ENCODE data around the gene RFNG.
A peak's percentile ranks its signal among the peaks of the same experiment; 100 is the strongest.

The RFNG gene

DNA sequence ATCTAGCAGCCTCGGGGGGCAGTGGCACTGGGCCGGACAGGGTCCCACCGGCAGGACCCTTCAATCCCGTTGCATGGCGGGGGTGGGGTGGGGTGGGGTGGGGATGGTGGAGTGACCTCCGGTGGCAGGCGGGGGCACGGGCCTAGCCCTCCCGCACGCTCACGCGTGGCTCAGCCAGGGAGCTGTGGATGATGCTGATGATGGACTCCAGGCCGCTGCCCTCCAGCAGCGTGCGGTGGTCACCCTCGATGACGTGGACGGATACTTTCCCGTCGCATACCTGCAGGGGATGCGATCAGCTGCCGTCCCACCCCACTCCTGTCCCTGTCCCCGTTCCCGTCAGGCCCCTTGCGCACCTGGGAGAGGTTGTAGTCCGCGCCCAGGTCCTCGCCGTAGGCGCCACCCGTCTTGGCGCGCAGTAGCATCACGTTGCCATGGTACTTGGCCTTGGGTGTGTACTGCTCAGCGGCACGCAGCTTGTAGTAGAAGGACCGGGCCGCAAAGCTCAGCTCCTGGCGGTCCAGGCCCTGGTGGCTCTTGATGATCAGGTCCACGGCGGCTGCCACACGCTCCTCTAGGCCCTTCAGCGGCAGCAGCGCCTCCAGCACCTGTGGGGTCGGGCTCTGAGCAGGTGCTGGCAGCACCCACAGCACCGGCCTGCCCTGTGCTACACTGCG is 27.5 kb upstream of the RFNG start:
- no peak overlapping the region for H3K4me3 ChIP-seq (ENCODE audit: low read depth, low read length)
- in situ Hi-C loops (cut with HindIII; ENCODE audit: low pct_ligation_motif_present, low sequenced_read_pairs) = no loop called here
- no peak for DNase-seq
- H3K27me3 ChIP-seq (replicated peaks) = no peaks in the 10 kb centered on the region
- H3K27ac ChIP-seq = no peak overlapping the region
- H3K36me3 ChIP-seq (replicated peaks) = peaks cover 69% of the 10 kb centered on the region
- TF ChIP-seq, protein P1, sequence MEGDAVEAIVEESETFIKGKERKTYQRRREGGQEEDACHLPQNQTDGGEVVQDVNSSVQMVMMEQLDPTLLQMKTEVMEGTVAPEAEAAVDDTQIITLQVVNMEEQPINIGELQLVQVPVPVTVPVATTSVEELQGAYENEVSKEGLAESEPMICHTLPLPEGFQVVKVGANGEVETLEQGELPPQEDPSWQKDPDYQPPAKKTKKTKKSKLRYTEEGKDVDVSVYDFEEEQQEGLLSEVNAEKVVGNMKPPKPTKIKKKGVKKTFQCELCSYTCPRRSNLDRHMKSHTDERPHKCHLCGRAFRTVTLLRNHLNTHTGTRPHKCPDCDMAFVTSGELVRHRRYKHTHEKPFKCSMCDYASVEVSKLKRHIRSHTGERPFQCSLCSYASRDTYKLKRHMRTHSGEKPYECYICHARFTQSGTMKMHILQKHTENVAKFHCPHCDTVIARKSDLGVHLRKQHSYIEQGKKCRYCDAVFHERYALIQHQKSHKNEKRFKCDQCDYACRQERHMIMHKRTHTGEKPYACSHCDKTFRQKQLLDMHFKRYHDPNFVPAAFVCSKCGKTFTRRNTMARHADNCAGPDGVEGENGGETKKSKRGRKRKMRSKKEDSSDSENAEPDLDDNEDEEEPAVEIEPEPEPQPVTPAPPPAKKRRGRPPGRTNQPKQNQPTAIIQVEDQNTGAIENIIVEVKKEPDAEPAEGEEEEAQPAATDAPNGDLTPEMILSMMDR (IDR thresholded peaks at IDR 0.05; ENCODE audit: low read depth, low read length, missing control alignments) = no peak

DNA sequence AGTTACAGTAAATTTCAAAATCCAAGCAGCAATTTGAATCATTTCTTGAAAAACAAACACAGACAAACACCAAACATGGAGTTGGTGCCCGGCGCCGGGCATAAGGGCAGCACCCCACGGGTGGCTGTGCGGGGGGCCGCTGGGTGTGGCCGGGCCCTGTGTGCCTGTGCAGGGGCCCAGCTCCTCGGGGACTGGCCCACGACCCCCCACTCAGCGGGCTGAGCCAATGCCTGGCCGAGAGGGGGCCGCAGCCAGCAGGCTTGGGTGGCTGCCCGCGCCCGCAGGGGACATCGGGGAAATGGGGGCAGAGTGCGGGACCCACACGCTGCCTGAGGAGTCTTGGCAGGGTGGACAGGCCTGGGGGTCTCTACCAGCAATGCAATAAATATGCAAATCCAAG is 26.8 kb upstream of the RFNG start:
- in situ Hi-C loops (cut with HindIII; ENCODE audit: low pct_ligation_motif_present, low sequenced_read_pairs) = no loop called here
- TF ChIP-seq, protein P1 (IDR thresholded peaks at IDR 0.05; ENCODE audit: low read depth, low read length, missing control alignments) = no peak

DNA sequence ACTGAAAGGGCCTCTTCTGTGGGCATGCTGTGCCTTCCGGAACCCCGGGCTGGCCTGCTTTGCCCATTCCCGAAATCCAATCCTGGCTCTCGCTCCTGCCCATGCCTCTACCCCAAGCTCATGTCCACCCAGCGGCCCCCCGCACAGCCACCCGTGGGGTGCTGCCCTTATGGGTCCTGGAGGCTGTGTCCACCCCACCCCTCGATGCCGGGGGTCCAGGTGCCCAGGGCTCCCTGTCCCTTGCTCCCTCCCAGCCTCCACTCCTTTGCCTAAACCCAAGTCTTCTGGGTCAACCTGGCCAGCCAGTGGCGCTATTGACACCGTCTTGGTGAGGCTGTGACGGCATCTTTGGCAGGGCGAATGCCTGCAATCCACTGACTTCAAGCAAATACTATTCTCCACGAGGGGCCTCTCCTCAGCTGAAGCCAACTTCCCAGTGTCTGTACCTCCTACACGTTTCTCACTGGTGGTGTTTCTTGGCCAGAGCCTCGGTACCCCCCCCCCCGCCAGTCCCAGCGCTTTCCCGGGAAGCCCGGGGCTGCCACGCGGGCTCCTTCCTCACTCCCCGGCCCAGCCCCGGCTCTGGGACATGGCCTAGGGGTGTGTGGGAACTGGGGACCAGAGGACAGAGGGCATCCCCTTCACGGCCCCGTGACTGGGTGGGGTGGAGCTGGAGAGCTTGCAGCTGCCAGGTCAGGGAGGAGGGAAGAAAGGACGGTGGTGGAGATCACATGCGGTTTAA is 26.2 kb upstream of the RFNG start:
- no peak for DNase-seq
- Histone ChIP-seq H3K27me3 (replicated peaks) (no peaks in the 10 kb centered on the region), H3K27ac (no peak overlapping the region), H3K4me3 (ENCODE audit: low read depth, low read length) (no peak overlapping the region), H3K36me3 (replicated peaks) (peaks cover 55% of the 10 kb centered on the region)
- TF ChIP-seq, protein P1 (IDR thresholded peaks at IDR 0.05; ENCODE audit: low read depth, low read length, missing control alignments) = peak; percentile 7
- in situ Hi-C loops (cut with HindIII; ENCODE audit: low pct_ligation_motif_present, low sequenced_read_pairs) = no loop called here

More for the DNA sequence above, 26.8 kb upstream of the RFNG start:
- Histone ChIP-seq H3K27me3 (replicated peaks) (no peaks in the 10 kb centered on the region), H3K36me3 (replicated peaks) (peaks cover 62% of the 10 kb centered on the region), H3K27ac (no peak overlapping the region), H3K4me3 (ENCODE audit: low read depth, low read length) (no peak overlapping the region)
- no peak for DNase-seq

DNA sequence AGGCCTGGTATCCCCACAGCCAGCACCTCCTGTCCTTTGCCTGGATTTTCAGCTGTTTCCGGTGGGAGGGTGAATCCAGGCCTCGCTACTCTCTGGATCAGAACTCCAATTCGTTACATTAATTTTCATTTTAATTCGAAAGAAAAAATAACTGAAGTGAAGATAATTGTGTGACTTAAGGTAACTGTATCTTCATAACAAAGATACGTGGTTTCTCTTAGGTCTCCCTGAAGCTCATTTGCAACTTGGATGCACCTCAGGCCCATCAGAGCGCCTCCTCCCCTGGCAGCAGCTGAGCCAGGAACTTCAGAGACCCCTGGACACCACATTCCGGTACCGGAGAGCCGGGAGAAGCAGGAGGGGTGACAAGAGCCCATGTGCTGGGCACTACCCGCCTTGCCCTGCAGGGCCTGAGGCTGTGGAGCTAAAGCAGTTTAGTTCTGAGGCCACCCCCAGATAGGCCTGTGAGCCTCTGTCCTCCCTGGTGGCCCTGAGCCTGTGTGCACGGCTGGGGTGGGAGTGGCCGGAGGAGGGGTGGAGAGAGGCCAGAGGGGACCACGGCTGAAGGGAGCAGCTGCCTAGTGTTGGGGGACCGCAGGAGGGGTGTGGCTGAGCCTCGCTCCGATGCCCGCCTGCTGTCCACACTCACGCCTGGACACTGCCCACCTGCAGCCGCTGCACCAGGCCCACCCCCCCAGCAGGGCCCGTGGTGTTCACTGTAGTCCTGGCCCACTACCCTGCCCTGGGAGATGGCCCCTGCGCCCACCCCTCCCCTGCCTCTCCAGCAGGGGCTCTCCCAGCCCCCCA is 25.4 kb upstream of the RFNG start:
- Histone ChIP-seq H3K27ac (no peak overlapping the region), H3K36me3 (replicated peaks) (peaks cover 47% of the 10 kb centered on the region), H3K4me3 (ENCODE audit: low read depth, low read length) (no peak overlapping the region), H3K27me3 (replicated peaks) (no peaks in the 10 kb centered on the region)
- TF ChIP-seq, protein P1 (IDR thresholded peaks at IDR 0.05; ENCODE audit: low read depth, low read length, missing control alignments) = no peak
- DNase-seq = no peak
- in situ Hi-C loops (cut with HindIII; ENCODE audit: low pct_ligation_motif_present, low sequenced_read_pairs) = no loop called here

DNA sequence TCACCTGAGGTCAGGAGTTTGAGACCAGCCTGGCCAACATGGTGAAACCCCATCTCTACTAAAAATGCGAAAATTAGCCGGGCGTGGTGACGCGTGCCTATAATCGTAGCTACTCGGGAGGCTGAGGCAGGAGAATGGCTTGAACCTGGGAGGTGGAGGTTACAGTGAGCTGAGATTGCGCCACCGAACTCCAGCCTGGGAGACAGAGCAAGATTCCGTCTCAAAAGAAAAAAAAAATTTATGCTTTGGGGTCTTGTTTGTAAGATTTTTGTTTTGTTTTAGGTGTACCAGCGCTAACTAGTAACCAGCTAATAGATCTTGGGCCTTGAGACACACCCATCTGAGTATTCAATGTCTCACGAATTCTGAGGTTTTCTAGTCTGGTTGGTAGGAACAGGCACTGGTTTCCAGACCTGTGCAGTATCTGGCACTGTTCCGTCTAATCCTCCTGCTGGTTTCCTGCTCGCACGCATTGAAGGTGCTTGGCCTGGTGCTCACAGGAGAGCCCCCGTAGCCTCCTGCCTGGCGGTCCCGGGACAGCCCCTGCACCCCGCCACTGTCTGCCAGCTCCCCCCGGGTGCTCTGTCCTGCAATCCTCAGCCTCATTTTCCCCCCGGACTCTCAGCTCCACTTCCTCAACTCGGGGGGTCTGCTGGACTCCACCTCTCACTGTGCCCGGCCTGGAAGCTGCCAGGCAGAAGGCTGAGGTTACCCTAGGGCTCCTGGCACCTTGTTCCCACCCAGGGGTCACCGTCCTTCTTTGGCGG is 24.6 kb upstream of the RFNG start:
- Histone ChIP-seq H3K36me3 (replicated peaks) (peaks cover 42% of the 10 kb centered on the region), H3K27ac (no peak overlapping the region), H3K4me3 (ENCODE audit: low read depth, low read length) (no peak overlapping the region), H3K27me3 (replicated peaks) (no peaks in the 10 kb centered on the region)
- TF ChIP-seq, protein P1 (IDR thresholded peaks at IDR 0.05; ENCODE audit: low read depth, low read length, missing control alignments) = no peak
- no peak for DNase-seq
- in situ Hi-C loops (cut with HindIII; ENCODE audit: low pct_ligation_motif_present, low sequenced_read_pairs) = no loop called here

All from brain microvascular endothelial cell (primary cell).